Karpas-422 (cell line): ENCODE data around the gene SLC25A15. TPM values are rescaled to one million over a fixed set of nuclear protein-coding genes. Genes with fewer than 3 reads are reported as not detected.
"Not testable (repeated sequence)": the region's sequence is repeated elsewhere in the genome, so short reads cannot be mapped to it uniquely, and the experiment has no call there.

Source experiments
- DNase-seq: peaks from one replicate; pipeline ENCODE4 v3.0.0-alpha.2; 2015
- H2AFZ ChIP-seq: fragments of 200-600 bp; sonication (generic); 2 replicates; pipeline ENCODE4 v1.6.1; 2014; ENCODE audit warnings: antibody characterized with exemption, low read length, mixed read lengths
- H3K27ac ChIP-seq: fragments of 200-600 bp; sonication (generic); 2 replicates; pipeline ENCODE4 v1.5.1; 2014; ENCODE audit warnings: mild to moderate bottlenecking, low read length, moderate library complexity
- H3K27me3 ChIP-seq: fragments of 200-600 bp; sonication (generic); 2 replicates; pipeline ENCODE4 v1.6.1; 2014; ENCODE audit warnings: low read length, mixed read lengths
- H3K36me3 ChIP-seq: fragments of 200-600 bp; sonication (generic); 2 replicates; pipeline ENCODE4 v1.6.1; 2014; ENCODE audit warnings: low read length, mixed read lengths; ENCODE audit not compliant: insufficient read depth
- H3K4me1 ChIP-seq: fragments of 200-600 bp; sonication (generic); 2 replicates; pipeline ENCODE4 v1.6.1; 2014; ENCODE audit warnings: mild to moderate bottlenecking, low read length, mixed read lengths
- H3K4me2 ChIP-seq: fragments of 200-600 bp; sonication (generic); 2 replicates; pipeline ENCODE4 v1.6.1; 2014; ENCODE audit warnings: low read length, low read depth, mild to moderate bottlenecking; ENCODE audit not compliant: poor library complexity, severe bottlenecking
- H3K4me3 ChIP-seq: fragments of 200-600 bp; sonication (generic); 2 replicates; pipeline ENCODE4 v1.5.1; 2014; ENCODE audit warnings: mild to moderate bottlenecking, antibody characterized with exemption, low read length, mixed read lengths
- H3K79me2 ChIP-seq: fragments of 200-600 bp; sonication (generic); 2 replicates; pipeline ENCODE4 v1.6.1; 2014; ENCODE audit warnings: mild to moderate bottlenecking, low read length, mixed read lengths
- H3K9ac ChIP-seq: fragments of 200-600 bp; sonication (generic); 2 replicates; pipeline ENCODE4 v1.6.0; 2014; ENCODE audit warnings: low read length
- H3K9me2 ChIP-seq: fragments of 200-600 bp; sonication (generic), shearing (Covaris generic); replicated peaks from 2 replicates; pipeline ENCODE4 v1.6.0; 2014; ENCODE audit warnings: mild to moderate bottlenecking, low read length, moderate library complexity; ENCODE audit not compliant: insufficient read depth
- H3K9me3 ChIP-seq: fragments of 300-700, 200-600 bp; sonication (generic); 2 replicates; pipeline ENCODE4 v1.6.1; 2014; ENCODE audit warnings: low read length, mixed read lengths
- H4K20me1 ChIP-seq: fragments of 200-600 bp; sonication (generic); 2 replicates; pipeline ENCODE4 v1.6.1; 2014; ENCODE audit warnings: mild to moderate bottlenecking, antibody characterized with exemption, low read length, low read depth; ENCODE audit not compliant: insufficient read depth
- total RNA-seq: library from RNA; depleted of rRNA; stranded (reverse); fragments of >200 nt; shearing (Covaris generic); gene quantifications from 2 replicates; pipeline ENCODE4 v1.2.3, GENCODE V29; 2014; ENCODE audit warnings: low replicate concordance

Gene SLC25A15
- total RNA-seq, 1 experiment from 2014 or later: 25.3 TPM

- no peak overlapping the region for H3K9ac ChIP-seq
- H3K27ac ChIP-seq: no peak overlapping the region
- H3K9me3 ChIP-seq: no peaks in the 10 kb centered on the region
- no peaks in the 10 kb centered on the region for H3K27me3 ChIP-seq
- H3K36me3 ChIP-seq: peaks cover 42% of the 10 kb centered on the region
- H3K4me3 ChIP-seq: no peak overlapping the region
- H3K9me2 ChIP-seq: no peaks in the 10 kb centered on the region
- no peak overlapping the region for H2AFZ ChIP-seq
- H3K4me1 ChIP-seq: peaks cover 8% of the 10 kb centered on the region
- no peak overlapping the region for H3K4me2 ChIP-seq
- no peak for DNase-seq
- no peaks in the 10 kb centered on the region for H4K20me1 ChIP-seq
- no peaks in the 10 kb centered on the region for H3K79me2 ChIP-seq
Observed at GRCh38 chr13:40812102-40812501, 22.7 kb downstream of the SLC25A15 start.

GRCh38 chr13:40812724-40813445, 23.5 kb downstream of the SLC25A15 start:
- no peaks in the 10 kb centered on the region for H3K27me3 ChIP-seq
- no peak overlapping the region for H3K4me2 ChIP-seq
- no peak overlapping the region for H3K27ac ChIP-seq
- H3K79me2 ChIP-seq: no peaks in the 10 kb centered on the region
- H3K4me1 ChIP-seq: peaks cover 8% of the 10 kb centered on the region
- no peak overlapping the region for H3K9ac ChIP-seq
- H3K9me3 ChIP-seq: no peaks in the 10 kb centered on the region
- H3K36me3 ChIP-seq: peaks cover 35% of the 10 kb centered on the region
- no peaks in the 10 kb centered on the region for H4K20me1 ChIP-seq
- H3K9me2 ChIP-seq: no peaks in the 10 kb centered on the region
- no peak overlapping the region for H2AFZ ChIP-seq
- H3K4me3 ChIP-seq: no peak overlapping the region
- DNase-seq: no peak

- Histone ChIP-seq H3K79me2 (no peaks in the 10 kb centered on the region), H3K4me2 (no peak overlapping the region), H2AFZ (no peak overlapping the region), H3K9me3 (no peaks in the 10 kb centered on the region), H3K9ac (no peak overlapping the region), H3K36me3 (peaks cover 29% of the 10 kb centered on the region), H4K20me1 (no peaks in the 10 kb centered on the region), H3K9me2 (no peaks in the 10 kb centered on the region), H3K27me3 (no peaks in the 10 kb centered on the region), H3K27ac (no peak overlapping the region), H3K4me1 (peaks cover 8% of the 10 kb centered on the region), H3K4me3 (no peak overlapping the region)
- peak; percentile 69 for DNase-seq
Observed at GRCh38 chr13:40813667-40814454, 24.4 kb downstream of the SLC25A15 start.

- Histone ChIP-seq H3K27ac (no peak overlapping the region), H3K79me2 (no peaks in the 10 kb centered on the region), H3K9ac (no peak overlapping the region), H3K4me3 (no peak overlapping the region), H3K4me2 (no peak overlapping the region), H3K36me3 (peaks cover 19% of the 10 kb centered on the region), H3K27me3 (no peaks in the 10 kb centered on the region), H3K9me2 (no peaks in the 10 kb centered on the region), H2AFZ (no peak overlapping the region), H4K20me1 (no peaks in the 10 kb centered on the region), H3K4me1 (peaks cover 8% of the 10 kb centered on the region), H3K9me3 (no peaks in the 10 kb centered on the region)
- DNase-seq: no peak
Observed at GRCh38 chr13:40814803-40815202, 25.4 kb downstream of the SLC25A15 start.

- H2AFZ ChIP-seq: no peak overlapping the region
Observed at GRCh38 chr13:40818926-40819325, 29.5 kb downstream of the SLC25A15 start.

GRCh38 chr13:40819797-40820315, 30.4 kb downstream of the SLC25A15 start:
- no peaks in the 10 kb centered on the region for H3K4me1 ChIP-seq
- H2AFZ ChIP-seq: no peak overlapping the region
- H3K4me2 ChIP-seq: no peak overlapping the region
- no peaks in the 10 kb centered on the region; the same call in none of the 2 replicates for H3K36me3 ChIP-seq
- H3K4me3 ChIP-seq: no peak overlapping the region
- no peaks in the 10 kb centered on the region for H3K9me2 ChIP-seq
- no peak for DNase-seq
- no peaks in the 10 kb centered on the region for H3K9me3 ChIP-seq
- H4K20me1 ChIP-seq: no peaks in the 10 kb centered on the region
- no peak overlapping the region for H3K27ac ChIP-seq
- H3K9ac ChIP-seq: no peak overlapping the region
- H3K79me2 ChIP-seq: no peaks in the 10 kb centered on the region
- no peaks in the 10 kb centered on the region for H3K27me3 ChIP-seq

More at GRCh38 chr13:40818926-40819325, 29.5 kb downstream of the SLC25A15 start:
- Histone ChIP-seq H4K20me1 (no peaks in the 10 kb centered on the region), H3K9me3 (no peaks in the 10 kb centered on the region), H3K36me3 (peaks cover 6% of the 10 kb centered on the region), H3K79me2 (no peaks in the 10 kb centered on the region), H3K27ac (no peak overlapping the region), H3K9me2 (no peaks in the 10 kb centered on the region), H3K4me3 (no peak overlapping the region), H3K4me2 (no peak overlapping the region), H3K4me1 (no peaks in the 10 kb centered on the region), H3K9ac (no peak overlapping the region), H3K27me3 (no peaks in the 10 kb centered on the region)
- no peak for DNase-seq

GRCh38 chr13:40839725-40840124, 50.3 kb downstream of the SLC25A15 start:
- H3K9me3 ChIP-seq, H3K4me2 ChIP-seq, H3K36me3 ChIP-seq, H2AFZ ChIP-seq, H3K79me2 ChIP-seq, H3K9me2 ChIP-seq, H3K9ac ChIP-seq, H3K27ac ChIP-seq, H3K4me3 ChIP-seq, H4K20me1 ChIP-seq, DNase-seq, H3K27me3 ChIP-seq, H3K4me1 ChIP-seq: not testable (repeated sequence)

GRCh38 chr13:40840955-40841354, 51.5 kb downstream of the SLC25A15 start:
- not testable (repeated sequence) for H3K79me2 ChIP-seq

More at GRCh38 chr13:40840955-40841354, 51.5 kb downstream of the SLC25A15 start:
- not testable (repeated sequence) for H3K4me1 ChIP-seq, H3K4me2 ChIP-seq, H3K9ac ChIP-seq, H3K9me3 ChIP-seq, H3K4me3 ChIP-seq, H4K20me1 ChIP-seq, H3K27ac ChIP-seq, H3K36me3 ChIP-seq, H2AFZ ChIP-seq, H3K27me3 ChIP-seq, H3K9me2 ChIP-seq, DNase-seq
